Cardiac muscle cell (in vitro differentiated cells and primary cell): ENCODE data around the gene KIF6. TPM values are rescaled to one million over a fixed set of nuclear protein-coding genes. Genes with fewer than 3 reads are reported as not detected.

Source experiments
- DNase-seq, 2 donors: peaks; one replicate each; pipeline versions ENCODE4 v3.0.0 to v3.0.0-alpha.2; 2010 to 2017; ENCODE audit warnings: low read depth in 1 of 2, low spot score in 1 of 2
- H3K27ac ChIP-seq: fragments of 200-600 bp; sonication (generic); 2 replicates; pipeline ENCODE4 v1.5.1; 2016
- H3K27me3 ChIP-seq: fragments of 200-600 bp; sonication (generic); 2 replicates; pipeline ENCODE4 v1.6.0; 2016; ENCODE audit warnings: control low read depth
- H3K36me3 ChIP-seq: fragments of 200-600 bp; sonication (generic); 2 replicates; pipeline ENCODE4 v1.5.1; 2016; ENCODE audit warnings: control low read depth
- H3K4me1 ChIP-seq: fragments of 200-600 bp; sonication (generic); 2 replicates; pipeline ENCODE4 v1.8.1; 2017; ENCODE audit warnings: low read depth, mild to moderate bottlenecking, mixed run types
- H3K4me3 ChIP-seq: fragments of 200-600 bp; sonication (generic); 2 replicates; pipeline ENCODE4 v1.5.1; 2016; ENCODE audit warnings: mild to moderate bottlenecking
- H3K9me3 ChIP-seq: fragments of 200-600 bp; sonication (generic); 2 replicates; pipeline ENCODE4 v1.5.1; 2017; ENCODE audit warnings: low read depth, mild to moderate bottlenecking, control low read depth
- polyA plus RNA-seq: library from polyadenylated mRNA; unstranded; fragments of >200 nt; fragmentation: Nextera tagmentation; extraction: Ambion mirVana; gene quantifications from 2 replicates; pipeline ENCODE4 v1.2.1, GENCODE V29; 2016
- total RNA-seq: library from RNA; depleted of rRNA; stranded (reverse); fragments of >200 nt; gene quantifications from 2 replicates; pipeline ENCODE4 v1.2.3, GENCODE V29; 2016
- TF ChIP-seq, protein P1 (sequence below): IDR thresholded peaks from 2 replicates; pipeline ENCODE4 v1.5.1; 2012; ENCODE audit warnings: low read depth, mild to moderate bottlenecking, low read length

The KIF6 gene
- total and polyA plus RNA-seq, 2 experiments from 2014 or later, result 0.69 to 1.7 TPM

DNA sequence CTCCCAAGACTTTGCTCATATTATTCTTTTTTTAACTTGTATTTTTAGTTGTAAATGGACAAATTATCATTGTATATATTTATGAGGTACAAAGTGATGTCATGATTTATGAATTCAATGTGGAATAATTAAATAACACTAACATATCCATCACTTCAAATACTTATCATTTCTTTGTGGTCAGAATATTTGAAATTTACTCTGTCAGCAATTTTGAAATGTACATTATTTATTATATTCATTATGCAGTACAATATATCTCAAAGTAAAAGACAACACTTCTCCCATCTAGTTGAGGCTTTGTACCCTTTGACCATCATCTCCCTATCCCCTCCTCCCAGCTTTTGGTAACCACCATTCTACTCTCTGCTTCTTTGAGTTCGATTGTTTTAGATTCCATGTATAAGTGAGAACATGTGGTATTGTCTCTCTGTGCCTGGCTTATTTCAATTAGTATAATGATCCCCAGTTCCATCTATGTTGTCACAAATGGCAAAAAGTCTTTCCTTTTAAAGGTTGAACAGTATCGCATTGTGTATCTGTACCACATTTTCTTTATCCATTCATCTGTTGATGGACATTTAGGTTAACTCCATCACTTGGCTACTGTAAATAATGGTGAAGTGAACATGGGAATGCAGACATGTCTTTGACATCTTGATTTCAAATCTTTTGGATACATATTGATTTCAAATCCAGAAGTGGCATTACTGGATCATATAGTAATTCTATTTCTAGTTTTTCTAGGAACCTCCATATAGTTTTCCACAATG is 197.2 kb downstream of the KIF6 start:
- Histone ChIP-seq H3K36me3 (no peaks in the 10 kb centered on the region), H3K27me3 (no peaks in the 10 kb centered on the region), H3K4me1 (no peaks in the 10 kb centered on the region), H3K4me3 (no peak overlapping the region), H3K9me3 (no peaks in the 10 kb centered on the region), H3K27ac (no peak overlapping the region)
- DNase-seq, result no peak
- TF ChIP-seq, protein P1, sequence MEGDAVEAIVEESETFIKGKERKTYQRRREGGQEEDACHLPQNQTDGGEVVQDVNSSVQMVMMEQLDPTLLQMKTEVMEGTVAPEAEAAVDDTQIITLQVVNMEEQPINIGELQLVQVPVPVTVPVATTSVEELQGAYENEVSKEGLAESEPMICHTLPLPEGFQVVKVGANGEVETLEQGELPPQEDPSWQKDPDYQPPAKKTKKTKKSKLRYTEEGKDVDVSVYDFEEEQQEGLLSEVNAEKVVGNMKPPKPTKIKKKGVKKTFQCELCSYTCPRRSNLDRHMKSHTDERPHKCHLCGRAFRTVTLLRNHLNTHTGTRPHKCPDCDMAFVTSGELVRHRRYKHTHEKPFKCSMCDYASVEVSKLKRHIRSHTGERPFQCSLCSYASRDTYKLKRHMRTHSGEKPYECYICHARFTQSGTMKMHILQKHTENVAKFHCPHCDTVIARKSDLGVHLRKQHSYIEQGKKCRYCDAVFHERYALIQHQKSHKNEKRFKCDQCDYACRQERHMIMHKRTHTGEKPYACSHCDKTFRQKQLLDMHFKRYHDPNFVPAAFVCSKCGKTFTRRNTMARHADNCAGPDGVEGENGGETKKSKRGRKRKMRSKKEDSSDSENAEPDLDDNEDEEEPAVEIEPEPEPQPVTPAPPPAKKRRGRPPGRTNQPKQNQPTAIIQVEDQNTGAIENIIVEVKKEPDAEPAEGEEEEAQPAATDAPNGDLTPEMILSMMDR, result no peak

DNA sequence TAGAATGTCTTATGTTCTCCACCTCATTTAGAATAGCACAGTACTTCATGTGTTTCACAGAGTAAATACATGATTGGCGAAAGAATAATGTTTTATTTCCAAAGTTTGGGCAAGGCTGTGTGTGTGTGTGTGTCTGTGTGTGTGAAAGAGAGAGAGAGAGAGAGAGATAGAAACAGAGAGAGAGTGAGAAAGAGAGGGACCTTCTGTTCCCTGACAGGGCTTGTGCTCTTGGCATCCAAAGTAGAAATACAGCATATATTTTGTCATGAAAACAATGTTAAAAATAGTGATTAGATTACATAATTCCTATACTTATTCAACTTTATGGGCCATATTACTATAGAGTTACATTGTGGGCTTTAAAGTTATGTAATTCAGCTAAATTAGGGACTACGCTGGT is 201.2 kb downstream of the KIF6 start:
- no peak overlapping the region for H3K27ac ChIP-seq

DNA sequence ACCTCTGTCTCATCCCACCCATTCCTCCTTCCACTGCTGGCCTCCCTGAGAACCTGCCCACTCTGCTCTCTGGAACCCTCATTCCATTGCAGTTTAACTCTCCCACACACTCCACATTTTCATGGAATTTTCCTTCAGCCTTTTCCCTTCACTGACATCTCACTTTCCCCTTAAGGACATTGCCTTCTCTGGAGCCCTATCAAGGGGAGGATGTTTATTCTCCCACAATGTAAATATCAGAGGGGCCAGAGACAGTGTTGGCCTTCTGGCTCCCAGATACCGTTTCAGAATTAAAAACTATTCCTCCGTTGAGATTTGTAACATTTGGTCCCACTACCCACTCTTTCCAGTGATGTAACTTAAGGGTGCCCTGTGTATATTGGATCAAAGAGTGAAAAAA is 203.2 kb downstream of the KIF6 start:
- TF ChIP-seq, protein P1, result no peak
- Histone ChIP-seq H3K4me1 (no peaks in the 10 kb centered on the region), H3K9me3 (no peaks in the 10 kb centered on the region), H3K27ac (no peak overlapping the region), H3K4me3 (no peak overlapping the region), H3K27me3 (no peaks in the 10 kb centered on the region), H3K36me3 (no peaks in the 10 kb centered on the region)
- DNase-seq, result no peak

More for the DNA sequence above, 201.2 kb downstream of the KIF6 start:
- Histone ChIP-seq H3K36me3 (no peaks in the 10 kb centered on the region), H3K4me3 (no peak overlapping the region), H3K27me3 (no peaks in the 10 kb centered on the region), H3K9me3 (no peaks in the 10 kb centered on the region), H3K4me1 (no peaks in the 10 kb centered on the region)
- TF ChIP-seq, protein P1, result no peak
- DNase-seq, result no peak

DNA sequence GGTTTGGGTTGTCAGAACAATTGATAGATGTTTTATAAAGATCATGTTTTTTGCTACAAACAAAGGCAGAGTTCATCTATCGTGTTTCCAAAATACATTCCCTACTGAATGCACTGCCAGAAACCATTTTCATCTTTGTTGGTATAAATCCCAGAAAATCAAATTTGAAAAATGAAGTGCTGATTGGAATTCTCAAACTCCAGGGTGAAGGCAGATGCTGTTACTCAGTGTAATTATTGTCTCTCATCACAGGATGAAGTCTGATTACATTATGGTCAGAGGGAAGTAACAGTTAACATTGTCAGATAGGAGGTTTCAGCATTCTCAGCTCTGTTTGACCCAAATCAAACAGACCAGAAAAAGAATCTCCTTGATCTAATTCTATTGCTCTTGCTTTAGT is 204.3 kb downstream of the KIF6 start:
- Histone ChIP-seq H3K27ac (no peak overlapping the region), H3K4me3 (no peak overlapping the region), H3K27me3 (no peaks in the 10 kb centered on the region), H3K36me3 (no peaks in the 10 kb centered on the region), H3K4me1 (no peaks in the 10 kb centered on the region), H3K9me3 (no peaks in the 10 kb centered on the region)
- DNase-seq, result no peak
- TF ChIP-seq, protein P1, result no peak

DNA sequence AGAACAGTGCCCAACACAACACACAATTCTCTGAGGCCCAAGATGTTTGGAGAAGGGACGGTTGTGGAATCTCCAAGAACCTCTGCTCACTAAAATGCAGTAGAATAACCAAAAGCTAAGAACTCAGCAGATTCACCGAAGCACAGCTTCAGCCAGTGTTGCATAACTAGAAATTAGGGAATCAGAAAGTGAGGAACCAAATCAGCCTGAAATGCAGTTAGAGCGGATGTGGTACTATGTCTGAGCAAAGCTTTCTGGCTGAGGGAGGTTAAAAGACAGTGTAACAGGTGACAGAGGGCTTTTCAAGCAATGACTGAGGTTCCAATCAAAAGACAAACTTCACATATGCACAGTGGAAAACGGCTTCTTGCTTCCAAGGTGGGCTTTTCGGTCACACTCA is 204.8 kb downstream of the KIF6 start:
- TF ChIP-seq, protein P1, result no peak
- H3K36me3 ChIP-seq, result no peaks in the 10 kb centered on the region
- H3K4me1 ChIP-seq, result peaks cover under 1% of the 10 kb centered on the region
- no peaks in the 10 kb centered on the region for H3K27me3 ChIP-seq
- no peak overlapping the region for H3K4me3 ChIP-seq
- no peak for DNase-seq
- no peaks in the 10 kb centered on the region for H3K9me3 ChIP-seq
- no peak overlapping the region for H3K27ac ChIP-seq
